Adrenal gland (tissue), 12 donors: ENCODE data around the gene MBNL1. TPM values are rescaled to one million over a fixed set of nuclear protein-coding genes. Genes with fewer than 3 reads are reported as not detected.

ENCODE experiments used
- DNase-seq, 7 donors: peaks; one replicate each; pipeline ENCODE4 v3.0.0-alpha.2; 2019 to 2020
- H3K27ac ChIP-seq, 5 donors: fragments of 200-600 bp; sonication (generic) in 4 of 5; 1 replicate in 3 of 5; 2 replicates in 2 of 5; pipeline versions ENCODE4 v1.5.1 to v1.8.0; 2016 to 2020; ENCODE audit warnings: mild to moderate bottlenecking in 1 of 5
- H3K27me3 ChIP-seq: fragments of 200-600 bp; 2 replicates; pipeline ENCODE4 v1.8.0; 2021
- H3K36me3 ChIP-seq, 2 donors: fragments of 200-600 bp; replicated peaks in 1 of 2; 1 replicate in 1 of 2; 2 replicates in 1 of 2; pipeline versions ENCODE4 v1.5.1 to v1.8.0; 2018 to 2022
- H3K4me1 ChIP-seq, 2 donors: fragments of 200-600 bp; replicated peaks in 1 of 2; 1 replicate in 1 of 2; 2 replicates in 1 of 2; pipeline versions ENCODE4 v1.5.1 to v1.8.0; 2018 to 2021
- H3K4me3 ChIP-seq, 4 donors: fragments of 200-600 bp; sonication (generic) in 3 of 4; one replicate each; pipeline ENCODE4 v1.5.1; 2016 to 2018
- H3K9me3 ChIP-seq, 3 donors: fragments of 200-600 bp; sonication (generic) in 1 of 3; replicated peaks in 1 of 3; 1 replicate in 2 of 3; 2 replicates in 1 of 3; pipeline versions ENCODE4 v1.5.1 to v1.8.0; 2016 to 2021
- CTCF ChIP-seq, 6 experiments: fragments of 450-650 bp in 4 of 6; fragments of 200-600 bp in 2 of 6; sonication (generic) in 1 of 6; IDR thresholded peaks; 1 replicate in 5 of 6; 2 replicates in 1 of 6; pipeline versions ENCODE4 v1.5.1 to v1.8.0; 2016 to 2021; ENCODE audit warnings: antibody characterized with exemption in 6 of 6, mild to moderate bottlenecking in 2 of 6, moderate library complexity in 1 of 6
- POLR2A ChIP-seq, 2 donors: fragments of 450-650 bp; IDR thresholded peaks; one replicate each; pipeline ENCODE4 v1.6.1; 2017; ENCODE audit warnings: antibody characterized with exemption in 2 of 2, mild to moderate bottlenecking in 2 of 2, moderate library complexity in 1 of 2
- WGBS, 4 donors: extraction: QIAGEN DNeasy Blood & Tissue Kit in 2 of 4; methylation state at CpG; one replicate each; pipeline versions ENCODE4 v1.1.5 to v1.1.7; 2013 to 2017; 5-methylcytosine and 5-hydroxymethylcytosine counted together
- intact Hi-C, 2 donors: fragments of 100-400 bp; cut with DNase I; formaldehyde crosslinking; loops; one replicate each; pipeline versions ENCODE4 v1.14.1 to v1.15.0; 2022 to 2023
- polyA plus RNA-seq, 3 donors: library from polyadenylated mRNA; stranded (reverse); fragments of 200-250 nt in 2 of 3; fragments of 350-450 nt in 1 of 3; fragmentation: Illumina TruSeq in 1 of 3; extraction: RNeasy Lipid Tissue Mini Kit (QIAGEN cat#74804) in 1 of 3; gene quantifications; one replicate each; pipeline ENCODE4 v1.2.3, GENCODE V29; 2013 to 2014
- total RNA-seq, 9 donors: library from RNA; depleted of rRNA in 4 of 9; stranded (reverse); fragments of >200 nt in 4 of 9; fragments of 120-200 nt in 1 of 9; fragmentation: NEBNext Ultra II Directional in 1 of 9; extraction: Animal tissue kit (Norgen Biotek cat#: 25700) in 1 of 9; gene quantifications; one replicate each; pipeline versions ENCODE4 v1.1.0 to v1.2.4, GENCODE V29; 2013 to 2023
- donor health status: healthy with polysubstance abuse.
- donor health status: Bipolar disorder and iron deficiency.
- donor health status: DM: yes; HTN: yes; CAD: no.
- donor health status: DM: no; HTN: no; CAD: no.
- donor health status: DM: no; HTN: no; CAD: no.
- donor health status: DM: yes; HTN: yes; CAD: no.

Gene MBNL1
- total and polyA plus RNA-seq, 12 donors = 30.6 to 252 (median 122) TPM

GRCh38 chr3:152316318-152316717 is 47.6 kb downstream of the MBNL1 start:
- WGBS, 4 donors = 88 to 100% (median 96%) methylated on average over 1 of the region's 1 CpG
- TF ChIP-seq POLR2A (IDR thresholded peaks at IDR 0.05) (no peak), CTCF (IDR thresholded peaks at IDR 0.05) (no peak)
- H3K9me3 ChIP-seq = no peaks in the 10 kb centered on the region
- intact Hi-C loops = no loop called here
- H3K27me3 ChIP-seq = no peaks in the 10 kb centered on the region
- no peak overlapping the region for H3K4me3 ChIP-seq
- peaks cover 0 to 54% of the 10 kb centered on the region in 2 donors for H3K4me1 ChIP-seq
- no peaks in the 10 kb centered on the region for H3K36me3 ChIP-seq
- DNase-seq = no peak
- H3K27ac ChIP-seq = no peak overlapping the region

- 71 to 77% (median 73%) methylated on average over 4 of the region's 4 CpGs for WGBS, 4 donors
- no peak overlapping the region for H3K4me3 ChIP-seq
- no peaks in the 10 kb centered on the region for H3K36me3 ChIP-seq
- DNase-seq = no peak
- no peak overlapping the region for H3K27ac ChIP-seq
- no peak for TF ChIP-seq POLR2A (IDR thresholded peaks at IDR 0.05)
- no peak for TF ChIP-seq CTCF (IDR thresholded peaks at IDR 0.05)
- no peaks in the 10 kb centered on the region for H3K9me3 ChIP-seq
- H3K4me1 ChIP-seq = peaks cover 0 to 61% of the 10 kb centered on the region in 2 donors
- intact Hi-C loops = no loop called here
- no peaks in the 10 kb centered on the region for H3K27me3 ChIP-seq
Observed at GRCh38 chr3:152317184-152317583, 48.5 kb downstream of the MBNL1 start.

GRCh38 chr3:152317956-152318355 is 49.2 kb downstream of the MBNL1 start:
- Histone ChIP-seq H3K27ac (peak overlapping the region in 1 of 5 donors; percentile 2), H3K36me3 (no peaks in the 10 kb centered on the region), H3K9me3 (no peaks in the 10 kb centered on the region), H3K4me3 (no peak overlapping the region), H3K27me3 (no peaks in the 10 kb centered on the region), H3K4me1 (peaks cover 0 to 68% of the 10 kb centered on the region in 2 donors)
- TF ChIP-seq POLR2A (IDR thresholded peaks at IDR 0.05) (no peak), CTCF (IDR thresholded peaks at IDR 0.05) (no peak)
- intact Hi-C loops = no loop called here
- WGBS, 4 donors = 57 to 70% (median 62%) methylated on average over 4 of the region's 4 CpGs
- no peak for DNase-seq

- peak overlapping the region in 1 of 5 donors; percentile 2 for H3K27ac ChIP-seq
- no peaks in the 10 kb centered on the region for H3K27me3 ChIP-seq
- peaks cover 0 to 71% of the 10 kb centered on the region in 2 donors for H3K4me1 ChIP-seq
- intact Hi-C loops = no loop called here
- TF ChIP-seq CTCF (IDR thresholded peaks at IDR 0.05) (no peak), POLR2A (IDR thresholded peaks at IDR 0.05) (no peak)
- DNase-seq = no peak
- H3K4me3 ChIP-seq = no peak overlapping the region
- no peaks in the 10 kb centered on the region for H3K9me3 ChIP-seq
- H3K36me3 ChIP-seq = no peaks in the 10 kb centered on the region
Observed at GRCh38 chr3:152318512-152318911, 49.8 kb downstream of the MBNL1 start.
